ENCODE results near the gene JPT2.
"Not testable (repeated sequence)": the region's sequence is repeated elsewhere in the genome, so short reads cannot be mapped to it uniquely, and the experiment has no call there.

Gene JPT2

GRCh38 chr16:1710811-1711507 lies 32.9 kb downstream of the JPT2 start:
- DNase-seq, result no peak

GRCh38 chr16:1712791-1713261 lies 34.7 kb downstream of the JPT2 start:
- no peak for DNase-seq

- DNase-seq, result no peak
Observed at GRCh38 chr16:1713331-1713730, 35.3 kb downstream of the JPT2 start.

GRCh38 chr16:1713933-1714332 lies 35.9 kb downstream of the JPT2 start:
- DNase-seq, result no peak

GRCh38 chr16:1715220-1715619 lies 37.1 kb downstream of the JPT2 start:
- no peak for DNase-seq

- DNase-seq, result not testable (repeated sequence)
Observed at GRCh38 chr16:1718236-1718635, 40.2 kb downstream of the JPT2 start.

GRCh38 chr16:1719559-1720229 lies 41.6 kb downstream of the JPT2 start:
- not testable (repeated sequence) for DNase-seq

- DNase-seq, result no peak
Observed at GRCh38 chr16:1721372-1721771, 43.3 kb downstream of the JPT2 start.

GRCh38 chr16:1723450-1724147 lies 45.5 kb downstream of the JPT2 start:
- DNase-seq, result no peak

- no peak for DNase-seq
Observed at GRCh38 chr16:1724491-1724890, 46.4 kb downstream of the JPT2 start.

GRCh38 chr16:1726661-1727502 lies 48.8 kb downstream of the JPT2 start:
- no peak for DNase-seq

GRCh38 chr16:1727651-1728624 lies 49.9 kb downstream of the JPT2 start:
- DNase-seq, result no peak

GRCh38 chr16:1729026-1729425 lies 50.9 kb downstream of the JPT2 start:
- DNase-seq, result no peak

GRCh38 chr16:1729445-1729844 lies 51.4 kb downstream of the JPT2 start:
- DNase-seq, result no peak

GRCh38 chr16:1731073-1731472 lies 53.0 kb downstream of the JPT2 start:
- DNase-seq, result no peak

GRCh38 chr16:1731603-1732002 lies 53.5 kb downstream of the JPT2 start:
- DNase-seq, result no peak

- no peak for DNase-seq
Observed at GRCh38 chr16:1732071-1732470, 54.0 kb downstream of the JPT2 start.

- DNase-seq, result not testable (repeated sequence)
Observed at GRCh38 chr16:1732551-1732987, 54.5 kb downstream of the JPT2 start.

- DNase-seq, result no peak
Observed at GRCh38 chr16:1734123-1734522, 56.0 kb downstream of the JPT2 start.

GRCh38 chr16:1734816-1735215 lies 56.7 kb downstream of the JPT2 start:
- DNase-seq, result no peak

GRCh38 chr16:1740234-1740633 lies 62.2 kb downstream of the JPT2 start:
- no peak for DNase-seq
